A549 (cell line): ENCODE data around the gene KCNMA1. TPM values are rescaled to one million over a fixed set of nuclear protein-coding genes. Genes with fewer than 3 reads are reported as not detected.

ENCODE experiments used
- ATAC-seq, 2 experiments: fragments of 200-7000 bp in 1 of 2; fragments of >200 bp in 1 of 2; cut with Nextera tagmentation in 1 of 2; cut with Tn5 transposase in 1 of 2; 3 replicates each; pipeline versions ENCODE4 v1.8.0 to v1.9.1; 2018 to 2020; ENCODE audit warnings: mild to moderate bottlenecking in 1 of 2, moderate library complexity in 1 of 2
- CTCF ChIA-PET: fragments of 300-600 bp; sonication (Branson Sonifier 250); formaldehyde crosslinking; extraction: SDS; loops from one replicate; lab custom pipeline; 2021; ENCODE audit warnings: antibody characterized with exemption, inconsistent platforms; lab: Yijun Ruan, JAX
- POLR2A ChIA-PET: fragments of 350-600 bp; formaldehyde crosslinking; extraction: SDS; loops from one replicate; lab custom pipeline; 2021; ENCODE audit warnings: antibody characterized with exemption, inconsistent platforms; lab: Yijun Ruan, JAX
- DNase-seq, 2 experiments: peaks; one replicate each; pipeline versions ENCODE4 v3.0.0 to v3.0.0-alpha.2; 2011 to 2016; ENCODE audit warnings: low read depth in 1 of 2, low spot score in 1 of 2
- FAIRE-seq: peaks from 2 replicates; lab custom pipeline; 2011; peaks lifted over from hg19 to GRCh38; lab: Jason Lieb, UNC
- H3K27ac ChIP-seq, 2 experiments: fragments of >200 bp; sonication (Bioruptor Twin); formaldehyde crosslinking; 3 replicates each; pipeline ENCODE4 v1.5.1; 2016 to 2017
- H3K4me1 ChIP-seq: fragments of >200 bp; sonication (Bioruptor Twin); formaldehyde crosslinking; 3 replicates; pipeline ENCODE4 v1.6.1; 2016
- H3K4me2 ChIP-seq: fragments of >200 bp; sonication (Bioruptor Twin); formaldehyde crosslinking; 3 replicates; pipeline ENCODE4 v1.6.1; 2016
- H3K4me3 ChIP-seq: fragments of >200 bp; sonication (Bioruptor Twin); formaldehyde crosslinking; 3 replicates; pipeline ENCODE4 v1.5.1; 2016
- H3K9me3 ChIP-seq: fragments of >200 bp; sonication (Bioruptor Twin); formaldehyde crosslinking; 3 replicates; pipeline ENCODE4 v1.6.1; 2016
- BHLHE40 ChIP-seq: IDR thresholded peaks from 2 replicates; pipeline ENCODE4 v1.6.1; 2012; ENCODE audit warnings: low read depth, low read length, inconsistent platforms
- CEBPB ChIP-seq, 2 experiments: fragments of >200 bp in 1 of 2; sonication (Bioruptor Twin) in 1 of 2; formaldehyde crosslinking in 1 of 2; IDR thresholded peaks; 2 replicates each; pipeline ENCODE4 v1.6.1; 2012 to 2016
- CHD4 ChIP-seq: fragments of 200-600 bp; sonication (generic); IDR thresholded peaks from 2 replicates; pipeline ENCODE4 v1.6.1; 2016; ENCODE audit warnings: antibody characterized with exemption, mild to moderate bottlenecking, borderline replicate concordance
- EHMT2 ChIP-seq: fragments of 200-600 bp; sonication (generic); IDR thresholded peaks from 2 replicates; pipeline ENCODE4 v1.6.1; 2016; ENCODE audit warnings: antibody characterized with exemption, low read depth, mild to moderate bottlenecking, moderate library complexity
- EP300 ChIP-seq, 2 experiments: fragments of >200 bp; sonication (Bioruptor Twin); formaldehyde crosslinking; IDR thresholded peaks; 2 replicates in 1 of 2; 3 replicates in 1 of 2; pipeline ENCODE4 v1.6.1; 2016 to 2017
- FOSB ChIP-seq: fragments of 250-450 bp; sonication (Bioruptor Pico); IDR thresholded peaks from 2 replicates; pipeline ENCODE4 v1.5.0; 2020; ENCODE audit warnings: mild to moderate bottlenecking, moderate library complexity
- FOSL2 ChIP-seq, 2 experiments: fragments of 450-650 bp in 1 of 2; fragments of >200 bp in 1 of 2; sonication (Bioruptor Twin) in 1 of 2; formaldehyde crosslinking; IDR thresholded peaks; 2 replicates each; pipeline versions ENCODE4 v1.5.0 to v1.6.1; 2016 to 2020; ENCODE audit warnings: mild to moderate bottlenecking in 1 of 2, moderate library complexity in 1 of 2
- FOXS1 ChIP-seq: fragments of 250-450 bp; sonication (Bioruptor Pico); IDR thresholded peaks from 2 replicates; pipeline ENCODE4 v1.5.0; 2020; ENCODE audit warnings: mild to moderate bottlenecking, moderate library complexity
- GATA3 ChIP-seq: IDR thresholded peaks from 2 replicates; pipeline ENCODE4 v1.6.1; 2012; ENCODE audit warnings: borderline replicate concordance
- HDAC2 ChIP-seq: fragments of 200-600 bp; sonication (generic); IDR thresholded peaks from 2 replicates; pipeline ENCODE4 v1.6.1; 2016
- HEYL ChIP-seq: fragments of 250-450 bp; sonication (Bioruptor Pico); IDR thresholded peaks from 2 replicates; pipeline ENCODE4 v1.8.0; 2021; ENCODE audit warnings: mild to moderate bottlenecking, moderate library complexity
- HOXB13 ChIP-seq: fragments of 250-450 bp; sonication (Bioruptor Pico); IDR thresholded peaks from 2 replicates; pipeline ENCODE4 v1.5.0; 2020; ENCODE audit warnings: low read depth, mild to moderate bottlenecking, moderate library complexity
- JUN ChIP-seq, 2 experiments: fragments of >200 bp; sonication (Bioruptor Twin); formaldehyde crosslinking; IDR thresholded peaks; 2 replicates in 1 of 2; 3 replicates in 1 of 2; pipeline ENCODE4 v1.6.1; 2016 to 2017
- JUNB ChIP-seq: fragments of >200 bp; sonication (Bioruptor Twin); formaldehyde crosslinking; IDR thresholded peaks from 2 replicates; pipeline ENCODE4 v1.6.1; 2016
- KDM1A ChIP-seq: fragments of 200-600 bp; sonication (generic); IDR thresholded peaks from 2 replicates; pipeline ENCODE4 v1.6.1; 2016; ENCODE audit warnings: low read depth, mild to moderate bottlenecking
- MAFK ChIP-seq: fragments of 450-650 bp; IDR thresholded peaks from 2 replicates; pipeline ENCODE4 v1.6.1; 2014; ENCODE audit not compliant: partially characterized antibody
- MAZ ChIP-seq: fragments of 150-350 bp; IDR thresholded peaks from 2 replicates; pipeline ENCODE4 v1.6.1; 2014; ENCODE audit warnings: antibody characterized with exemption, low read depth, low read length, borderline replicate concordance
- NR3C1 ChIP-seq: fragments of >200 bp; sonication (Bioruptor Twin); formaldehyde crosslinking; IDR thresholded peaks from 3 replicates; pipeline ENCODE4 v1.6.1; 2017
- RAD21 ChIP-seq, 2 experiments: fragments of >200 bp in 1 of 2; sonication (Bioruptor Twin) in 1 of 2; formaldehyde crosslinking in 1 of 2; IDR thresholded peaks in 1 of 2; conservative IDR thresholded peaks in 1 of 2; 2 replicates in 1 of 2; 3 replicates in 1 of 2; pipeline ENCODE4 v1.6.1; 2012 to 2018; ENCODE audit warnings: inconsistent platforms in 1 of 2
- RARB ChIP-seq: fragments of 250-450 bp; sonication (Bioruptor Pico); IDR thresholded peaks from 2 replicates; pipeline ENCODE4 v1.8.0; 2021; ENCODE audit warnings: mild to moderate bottlenecking, moderate library complexity
- RNF2 ChIP-seq: fragments of 200-600 bp; sonication (generic); IDR thresholded peaks from 2 replicates; pipeline ENCODE4 v1.6.1; 2016; ENCODE audit warnings: low read depth, mild to moderate bottlenecking, antibody characterized with exemption, moderate library complexity, borderline replicate concordance
- SMC3 ChIP-seq: fragments of >200 bp; sonication (Bioruptor Twin); formaldehyde crosslinking; IDR thresholded peaks from 3 replicates; pipeline ENCODE4 v1.6.1; 2018; ENCODE audit warnings: inconsistent platforms
- WGBS: methylation state at CpG from one replicate; pipeline ENCODE4 v1.1.6; 2017; ENCODE audit errors: missing lambda C conversion rate; 5-methylcytosine and 5-hydroxymethylcytosine counted together
- polyA plus RNA-seq, 4 experiments: library from polyadenylated mRNA; depleted of rRNA in 3 of 4; stranded (reverse); fragments of >200 nt; fragmentation: RNase III in 1 of 4; extraction: RNeasy Plus Mini Kit Qiagen cat#74134 plus additional on column Dnase treatment in 1 of 4; gene quantifications; 2 replicates in 3 of 4; 3 replicates in 1 of 4; pipeline ENCODE4 v1.2.3, GENCODE V29; 2011 to 2017
- TF ChIP-seq, protein P1 (sequence below): IDR thresholded peaks from 2 replicates; pipeline ENCODE4 v1.6.1; 2012; ENCODE audit warnings: low read depth, borderline replicate concordance
- TF ChIP-seq, protein P2 (sequence below): fragments of >200 bp; sonication (Bioruptor Twin); formaldehyde crosslinking; IDR thresholded peaks from 2 replicates; pipeline ENCODE4 v1.6.1; 2016
- TF ChIP-seq, protein P3 (sequence below): fragments of 250-450 bp; sonication (Bioruptor Pico); IDR thresholded peaks from 2 replicates; pipeline ENCODE4 v1.5.0; 2021; ENCODE audit warnings: mild to moderate bottlenecking, moderate library complexity, borderline replicate concordance
- TF ChIP-seq, protein P4 (sequence below): IDR thresholded peaks from 2 replicates; pipeline ENCODE4 v1.6.1; 2012
- TF ChIP-seq, protein P5 (sequence below): IDR thresholded peaks from 2 replicates; pipeline ENCODE4 v1.6.1; 2012

Gene KCNMA1
- polyA plus RNA-seq, 2 of the 4 experiments (the other 2 are of a cell fraction), result 14.9 to 30.6 TPM

DNA sequence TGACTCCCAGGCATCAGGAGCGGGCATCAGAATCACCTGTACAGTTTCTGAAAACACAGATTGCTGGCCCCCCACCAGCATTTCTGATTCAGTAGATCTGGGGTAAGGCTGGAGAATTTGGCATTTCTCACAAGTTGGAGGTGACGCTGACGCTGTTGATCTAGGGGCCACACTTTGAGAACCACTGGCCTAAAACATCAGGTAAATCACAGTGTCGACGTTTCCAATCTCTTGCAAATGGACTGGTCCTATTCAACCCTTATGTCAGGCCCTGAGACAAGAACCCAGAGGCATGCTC lies 564.0 kb downstream of the KCNMA1 start (continued):
- TF ChIP-seq, protein P1, sequence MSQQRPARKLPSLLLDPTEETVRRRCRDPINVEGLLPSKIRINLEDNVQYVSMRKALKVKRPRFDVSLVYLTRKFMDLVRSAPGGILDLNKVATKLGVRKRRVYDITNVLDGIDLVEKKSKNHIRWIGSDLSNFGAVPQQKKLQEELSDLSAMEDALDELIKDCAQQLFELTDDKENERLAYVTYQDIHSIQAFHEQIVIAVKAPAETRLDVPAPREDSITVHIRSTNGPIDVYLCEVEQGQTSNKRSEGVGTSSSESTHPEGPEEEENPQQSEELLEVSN, result no peak
- no peak for TF ChIP-seq HEYL (CRISPR knock-in tag)
- no peak for TF ChIP-seq GATA3
- no peak for TF ChIP-seq EP300 (IDR thresholded peaks at IDR 0.05)
- TF ChIP-seq, protein P2, sequence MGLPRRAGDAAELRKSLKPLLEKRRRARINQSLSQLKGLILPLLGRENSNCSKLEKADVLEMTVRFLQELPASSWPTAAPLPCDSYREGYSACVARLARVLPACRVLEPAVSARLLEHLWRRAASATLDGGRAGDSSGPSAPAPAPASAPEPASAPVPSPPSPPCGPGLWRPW, result no peak
- TF ChIP-seq FOSL2 (IDR thresholded peaks at IDR 0.05), result no peak
- TF ChIP-seq FOSL2 (CRISPR knock-in tag; IDR thresholded peaks at IDR 0.05), result no peak
- no peak for TF ChIP-seq FOXS1 (CRISPR knock-in tag)
- TF ChIP-seq FOSB (CRISPR knock-in tag), result no peak

DNA sequence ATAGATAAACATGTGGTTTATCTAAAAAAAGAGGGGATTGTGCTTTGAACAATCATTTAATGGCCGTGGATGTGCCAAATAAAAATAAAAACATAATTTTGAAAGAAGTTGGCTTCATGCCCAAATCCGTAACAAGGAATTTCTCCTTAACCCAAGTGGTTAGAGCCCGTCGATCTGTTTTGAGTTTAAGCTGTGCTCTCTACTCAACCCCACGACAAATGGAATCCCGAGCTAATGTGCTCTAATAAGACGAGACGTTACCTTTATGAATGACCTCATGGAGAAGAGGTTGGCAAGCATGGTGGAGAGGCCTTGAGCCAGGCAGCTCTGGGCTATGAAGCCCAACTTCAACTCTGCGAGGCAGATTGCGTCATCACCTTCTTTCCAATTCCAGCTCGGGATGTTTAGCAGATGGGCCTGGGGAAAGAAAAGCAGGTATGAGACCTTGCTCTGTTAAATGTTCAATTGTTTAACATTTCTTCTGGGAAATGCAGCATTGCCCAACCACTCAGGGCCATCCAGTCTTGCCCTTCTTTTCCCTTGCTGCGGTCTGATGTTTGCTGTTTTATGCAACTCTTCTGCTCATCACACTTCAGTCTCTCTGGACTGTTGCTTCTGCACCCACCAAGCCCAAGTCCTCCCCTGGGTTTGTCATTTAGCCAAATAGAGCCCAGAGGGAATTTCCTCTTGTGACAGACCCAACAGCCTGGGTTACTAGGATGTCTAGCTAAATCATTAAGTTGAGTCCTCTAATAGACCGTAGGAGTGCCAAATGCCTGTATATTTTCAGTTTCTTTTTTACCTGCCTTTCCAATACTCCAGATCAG lies 564.6 kb downstream of the KCNMA1 start:
- DNase-seq, result no peak
- Histone ChIP-seq H3K27ac (no peak overlapping the region), H3K4me3 (no peak overlapping the region), H3K4me2 (no peak overlapping the region), H3K4me1 (no peaks in the 10 kb centered on the region), H3K9me3 (no peaks in the 10 kb centered on the region)
- ATAC-seq, result no peak
- FAIRE-seq, result no peak
- ChIA-PET POLR2A (no interaction called here), CTCF (no interaction called here)
- no peak for TF ChIP-seq JUNB
- TF ChIP-seq KDM1A, result no peak
- no peak for TF ChIP-seq RAD21 (conservative IDR thresholded peaks at IDR 0.05 in 1 of 2, IDR thresholded peaks at IDR 0.05 in 1 of 2)
- TF ChIP-seq CEBPB (IDR thresholded peaks at IDR 0.05), result peak; percentile 53 to 60; a peak in 3 of 4 replicates
- TF ChIP-seq, protein P3, sequence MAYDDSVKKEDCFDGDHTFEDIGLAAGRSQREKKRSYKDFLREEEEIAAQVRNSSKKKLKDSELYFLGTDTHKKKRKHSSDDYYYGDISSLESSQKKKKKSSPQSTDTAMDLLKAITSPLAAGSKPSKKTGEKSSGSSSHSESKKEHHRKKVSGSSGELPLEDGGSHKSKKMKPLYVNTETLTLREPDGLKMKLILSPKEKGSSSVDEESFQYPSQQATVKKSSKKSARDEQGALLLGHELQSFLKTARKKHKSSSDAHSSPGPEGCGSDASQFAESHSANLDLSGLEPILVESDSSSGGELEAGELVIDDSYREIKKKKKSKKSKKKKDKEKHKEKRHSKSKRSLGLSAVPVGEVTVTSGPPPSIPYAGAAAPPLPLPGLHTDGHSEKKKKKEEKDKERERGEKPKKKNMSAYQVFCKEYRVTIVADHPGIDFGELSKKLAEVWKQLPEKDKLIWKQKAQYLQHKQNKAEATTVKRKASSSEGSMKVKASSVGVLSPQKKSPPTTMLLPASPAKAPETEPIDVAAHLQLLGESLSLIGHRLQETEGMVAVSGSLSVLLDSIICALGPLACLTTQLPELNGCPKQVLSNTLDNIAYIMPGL, result no peak
- no peak for TF ChIP-seq CHD4
- 82% methylated on average over 13 of the region's 13 CpGs for WGBS

DNA sequence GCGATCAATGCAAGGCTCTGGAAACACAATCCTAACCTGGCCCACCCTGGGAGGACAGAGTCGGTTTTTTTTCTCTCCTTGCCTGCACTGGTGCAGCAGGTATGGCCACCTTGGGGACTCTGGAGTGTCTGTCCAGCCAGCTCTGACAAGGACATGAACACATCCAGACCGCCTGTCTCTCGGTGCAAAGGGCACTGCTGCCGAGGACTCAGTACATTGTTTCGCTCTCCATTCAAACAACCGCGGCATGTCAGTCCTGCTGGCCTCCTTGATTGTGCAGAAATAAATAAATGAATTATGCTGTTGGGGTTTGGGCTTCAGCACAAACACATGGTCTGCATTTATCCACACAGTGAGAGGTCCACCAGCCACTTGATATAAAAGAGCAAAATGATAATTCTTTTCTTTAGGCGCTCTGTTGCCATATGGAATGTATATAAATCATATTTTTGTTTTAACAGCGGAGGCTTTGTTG lies 565.2 kb downstream of the KCNMA1 start:
- CTCF ChIA-PET, result interaction anchor here (2.2 kb wide), 1 partner anchor 39 kb away, joined by 5 read pairs; no protein-coding TSS in a partner anchor
- Histone ChIP-seq H3K27ac (no peak overlapping the region), H3K4me2 (no peak overlapping the region), H3K9me3 (no peaks in the 10 kb centered on the region), H3K4me3 (no peak overlapping the region), H3K4me1 (no peaks in the 10 kb centered on the region)
- FAIRE-seq, result no peak
- no peak for ATAC-seq
- DNase-seq, result no peak
- POLR2A ChIA-PET, result no interaction called here
- WGBS, result 86% methylated on average over 8 of the region's 10 CpGs
- no peak for TF ChIP-seq HDAC2
- no peak for TF ChIP-seq MAFK
- no peak for TF ChIP-seq MAZ
- TF ChIP-seq BHLHE40, result no peak
- TF ChIP-seq NR3C1, result no peak
- TF ChIP-seq, protein P4, sequence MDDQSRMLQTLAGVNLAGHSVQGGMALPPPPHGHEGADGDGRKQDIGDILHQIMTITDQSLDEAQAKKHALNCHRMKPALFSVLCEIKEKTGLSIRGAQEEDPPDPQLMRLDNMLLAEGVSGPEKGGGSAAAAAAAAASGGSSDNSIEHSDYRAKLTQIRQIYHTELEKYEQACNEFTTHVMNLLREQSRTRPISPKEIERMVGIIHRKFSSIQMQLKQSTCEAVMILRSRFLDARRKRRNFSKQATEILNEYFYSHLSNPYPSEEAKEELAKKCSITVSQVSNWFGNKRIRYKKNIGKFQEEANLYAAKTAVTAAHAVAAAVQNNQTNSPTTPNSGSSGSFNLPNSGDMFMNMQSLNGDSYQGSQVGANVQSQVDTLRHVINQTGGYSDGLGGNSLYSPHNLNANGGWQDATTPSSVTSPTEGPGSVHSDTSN, result no peak
- no peak for TF ChIP-seq SMC3
- no peak for TF ChIP-seq FOXS1 (CRISPR knock-in tag)
- no peak for TF ChIP-seq KDM1A
- no peak for TF ChIP-seq HOXB13
- no peak for TF ChIP-seq RARB
- TF ChIP-seq, protein P3, result no peak
- TF ChIP-seq, protein P5, sequence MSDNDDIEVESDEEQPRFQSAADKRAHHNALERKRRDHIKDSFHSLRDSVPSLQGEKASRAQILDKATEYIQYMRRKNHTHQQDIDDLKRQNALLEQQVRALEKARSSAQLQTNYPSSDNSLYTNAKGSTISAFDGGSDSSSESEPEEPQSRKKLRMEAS, result no peak
- TF ChIP-seq, protein P1, result no peak
- no peak for TF ChIP-seq GATA3
- no peak for TF ChIP-seq RNF2
- no peak for TF ChIP-seq JUN (IDR thresholded peaks at IDR 0.05)
- no peak for TF ChIP-seq EHMT2
- TF ChIP-seq CHD4, result no peak
